Kidney (tissue), 14 donors: ENCODE measurements around the gene DDX24. TPM values are rescaled to one million over a fixed set of nuclear protein-coding genes. Genes with fewer than 3 reads are reported as not detected.

Experiments used
- DNase-seq, 5 donors: peaks; one replicate each; pipeline ENCODE4 v3.0.0-alpha.2; 2013 to 2020
- FAIRE-seq: peaks from 2 replicates; lab custom pipeline; 2012; peaks lifted over from hg19 to GRCh38; lab: Jason Lieb, UNC
- H3K27ac ChIP-seq, 2 donors: one replicate each; pipeline ENCODE4 v1.7.0; 2013; ENCODE audit warnings: low read depth in 2 of 2, low read length in 2 of 2, inconsistent platforms in 1 of 2
- H3K27me3 ChIP-seq: one replicate; pipeline ENCODE4 v1.7.1; 2013; ENCODE audit warnings: low read length, inconsistent platforms; ENCODE audit not compliant: control insufficient read depth, insufficient read depth
- H3K36me3 ChIP-seq, 3 donors: one replicate each; pipeline versions ENCODE4 v1.7.0 to v1.7.1; 2013; ENCODE audit warnings: low read length in 3 of 3, control low read depth in 1 of 3, inconsistent platforms in 1 of 3; ENCODE audit not compliant: insufficient read depth in 3 of 3, control insufficient read depth in 2 of 3
- H3K4me1 ChIP-seq, 3 donors: one replicate each; pipeline versions ENCODE4 v1.7.0 to v1.7.1; 2013; ENCODE audit warnings: low read length in 3 of 3, inconsistent platforms in 1 of 3, low read depth in 1 of 3; ENCODE audit not compliant: control insufficient read depth in 2 of 3, insufficient read depth in 2 of 3
- H3K4me3 ChIP-seq, 3 donors: one replicate each; pipeline versions ENCODE4 v1.7.0 to v1.8.1; 2013; ENCODE audit warnings: low read length in 3 of 3, control low read depth in 1 of 3, inconsistent platforms in 1 of 3
- H3K9ac ChIP-seq, 3 donors: one replicate each; pipeline versions ENCODE4 v1.7.0 to v1.7.1; 2013; ENCODE audit warnings: low read length in 3 of 3, control low read depth in 1 of 3, inconsistent platforms in 1 of 3
- H3K9me3 ChIP-seq, 3 donors: one replicate each; pipeline versions ENCODE4 v1.7.0 to v1.7.1; 2013; ENCODE audit warnings: low read length in 3 of 3, control low read depth in 1 of 3, inconsistent platforms in 1 of 3; ENCODE audit not compliant: control insufficient read depth in 2 of 3, insufficient read depth in 1 of 3
- CTCF ChIP-seq: IDR thresholded peaks from 3 replicates; pipeline ENCODE4 v1.5.1; 2012; ENCODE audit warnings: mild to moderate bottlenecking, moderate library complexity, borderline replicate concordance; ENCODE audit not compliant: insufficient read depth; ENCODE audit errors: extremely low read depth
- intact Hi-C: fragments of 100-400 bp; cut with DNase I; formaldehyde crosslinking; loops from one replicate; pipeline ENCODE4 v1.11.1; 2022
- polyA plus RNA-seq: library from polyadenylated mRNA; stranded (reverse); fragments of 350-450 nt; fragmentation: Illumina TruSeq; extraction: RNeasy Lipid Tissue Mini Kit (QIAGEN cat#74804); gene quantifications from one replicate; pipeline ENCODE4 v1.2.3, GENCODE V29; 2014; ENCODE audit warnings: low read depth, low replicate concordance; ENCODE audit not compliant: insufficient read depth
- total RNA-seq: library from RNA; stranded (reverse); fragmentation: NEBNext Ultra II Directional; extraction: Animal tissue kit (Norgen Biotek cat#: 25700); gene quantifications from one replicate; pipeline ENCODE4 v1.2.1, GENCODE V29; 2021
- donor health status: control.
- donor health status: control.
- donor health status: control.
- donor health status: control.
- donor health status: control.
- donor health status: DM: yes; HTN: yes; CAD: no.
- donor health status: Normal renal cell carcinoma (clear cell type).

The DDX24 gene
- total and polyA plus RNA-seq, 2 donors from 2014 or later, result 139 to 193 TPM

- DNase-seq (no peak), FAIRE-seq (no peak)
- H3K27me3 ChIP-seq, result no peaks in the 10 kb centered on the region
- peaks cover 5 to 78% (median 56%) of the 10 kb centered on the region in 3 donors for H3K36me3 ChIP-seq
- H3K9ac ChIP-seq, result no peak overlapping the region
- H3K27ac ChIP-seq, result no peak overlapping the region
- H3K4me3 ChIP-seq, result no peak overlapping the region
- TF ChIP-seq CTCF, result no peak
- peaks cover 0 to 21% (median 20%) of the 10 kb centered on the region in 3 donors for H3K4me1 ChIP-seq
- intact Hi-C loops, result no loop called here
- H3K9me3 ChIP-seq, result no peaks in the 10 kb centered on the region
These were observed 26.1 kb downstream of the DDX24 start for GRCh38 chr14:94054936-94055335.

GRCh38 chr14:94054401-94054800 lies 26.6 kb downstream of the DDX24 start:
- no peak overlapping the region for H3K27ac ChIP-seq

GRCh38 chr14:94052662-94053061 lies 28.3 kb downstream of the DDX24 start:
- no peak for TF ChIP-seq CTCF
- Histone ChIP-seq H3K9ac (no peak overlapping the region), H3K27me3 (no peaks in the 10 kb centered on the region), H3K36me3 (peaks cover 5 to 87% (median 67%) of the 10 kb centered on the region in 3 donors), H3K9me3 (no peaks in the 10 kb centered on the region), H3K4me3 (no peak overlapping the region), H3K27ac (no peak overlapping the region), H3K4me1 (peaks cover 0 to 10% (median 7%) of the 10 kb centered on the region in 3 donors)
- DNase-seq (no peak), FAIRE-seq (no peak)
- intact Hi-C loops, result no loop called here

More at GRCh38 chr14:94054401-94054800, 26.6 kb downstream of the DDX24 start:
- no peaks in the 10 kb centered on the region for H3K9me3 ChIP-seq
- H3K9ac ChIP-seq, result no peak overlapping the region
- H3K4me1 ChIP-seq, result peaks cover 0 to 20% (median 18%) of the 10 kb centered on the region in 3 donors
- DNase-seq, result no peak
- intact Hi-C loops, result no loop called here
- H3K27me3 ChIP-seq, result no peaks in the 10 kb centered on the region
- H3K36me3 ChIP-seq, result peaks cover 7 to 78% (median 54%) of the 10 kb centered on the region in 3 donors
- no peak overlapping the region for H3K4me3 ChIP-seq
- no peak for FAIRE-seq
- no peak for TF ChIP-seq CTCF

GRCh38 chr14:94052199-94052598 lies 28.8 kb downstream of the DDX24 start:
- H3K36me3 ChIP-seq, result peaks cover 5 to 82% (median 71%) of the 10 kb centered on the region in 3 donors
- no peak for TF ChIP-seq CTCF
- H3K27ac ChIP-seq, result no peak overlapping the region
- FAIRE-seq (no peak), DNase-seq (no peak)
- no peak overlapping the region for H3K9ac ChIP-seq
- H3K27me3 ChIP-seq, result no peaks in the 10 kb centered on the region
- H3K9me3 ChIP-seq, result no peaks in the 10 kb centered on the region
- no peak overlapping the region for H3K4me3 ChIP-seq
- intact Hi-C loops, result no loop called here
- H3K4me1 ChIP-seq, result peaks cover 0 to 10% (median 7%) of the 10 kb centered on the region in 3 donors
